AG04450 (cell line): Measurements from ENCODE around the gene ARMCX2. TPM values are rescaled to one million over a fixed set of nuclear protein-coding genes. Genes with fewer than 3 reads are reported as not detected.

ENCODE experiments used
- CTCF ChIA-PET: fragments of 300-600, 350-600 bp; formaldehyde crosslinking; extraction: SDS; loops from one replicate; lab custom pipeline; 2022; ENCODE audit warnings: antibody characterized with exemption, inconsistent platforms; lab: Charles Lee
- POLR2A ChIA-PET: fragments of 350-600 bp; formaldehyde crosslinking; extraction: SDS; loops from one replicate; lab custom pipeline; 2021; ENCODE audit warnings: antibody characterized with exemption, inconsistent platforms; lab: Yijun Ruan, JAX
- DNase-seq: peaks from one replicate; pipeline ENCODE4 v3.0.0-alpha.2; 2011; ENCODE audit warnings: low read depth, low spot score
- H3K27ac ChIP-seq: one replicate; pipeline ENCODE4 v1.5.1; 2012; ENCODE audit warnings: low read depth, low read length, control low read depth
- H3K27me3 ChIP-seq: one replicate; pipeline ENCODE4 v1.6.0; 2012; ENCODE audit warnings: low read length; ENCODE audit not compliant: control insufficient read depth, insufficient read depth
- H3K4me3 ChIP-seq: 2 replicates; pipeline ENCODE4 v1.5.1; 2011; ENCODE audit warnings: mild to moderate bottlenecking, low read depth, low read length, control low read depth
- H3K9me3 ChIP-seq: 2 replicates; pipeline ENCODE4 v1.5.1; 2012; ENCODE audit warnings: low read length; ENCODE audit not compliant: control insufficient read depth, insufficient read depth
- CTCF ChIP-seq: IDR thresholded peaks from 2 replicates; pipeline ENCODE4 v1.5.1; 2011; ENCODE audit warnings: low read depth, low read length, control low read depth, inconsistent platforms
- polyA plus RNA-seq: library from polyadenylated mRNA; depleted of rRNA; stranded (reverse); fragments of >200 nt; gene quantifications from 2 replicates; pipeline ENCODE4 v1.2.3, GENCODE V29; 2011

The ARMCX2 gene
- polyA plus RNA-seq, 1 experiment: 81.7 TPM

- no peak for TF ChIP-seq CTCF
- POLR2A ChIA-PET: interaction anchor here (0.7 kb wide), 1 partner anchor 40 kb away, joined by 3 read pairs; no protein-coding TSS in a partner anchor
- Histone ChIP-seq H3K27ac (no peak overlapping the region), H3K4me3 (no peak overlapping the region), H3K9me3 (no peaks in the 10 kb centered on the region), H3K27me3 (no peaks in the 10 kb centered on the region)
- CTCF ChIA-PET: interaction anchor here (0.7 kb wide), 1 partner anchor 202 kb away, joined by 3 read pairs; no protein-coding TSS in a partner anchor
- no peak for DNase-seq
These were observed 17.6 kb downstream of the ARMCX2 start for GRCh38 chrX:101642093-101642492.

GRCh38 chrX:101639583-101639982, 20.1 kb downstream of the ARMCX2 start:
- DNase-seq: no peak
- H3K4me3 ChIP-seq: no peak overlapping the region
- H3K9me3 ChIP-seq: no peaks in the 10 kb centered on the region
- no peaks in the 10 kb centered on the region for H3K27me3 ChIP-seq
- H3K27ac ChIP-seq: no peak overlapping the region
- no peak for TF ChIP-seq CTCF
- CTCF ChIA-PET: no interaction called here
- POLR2A ChIA-PET: no interaction called here

GRCh38 chrX:101619364-101619763, 40.3 kb downstream of the ARMCX2 start:
- Histone ChIP-seq H3K27ac (no peak overlapping the region), H3K4me3 (no peak overlapping the region), H3K9me3 (no peaks in the 10 kb centered on the region), H3K27me3 (no peaks in the 10 kb centered on the region)
- ChIA-PET POLR2A (no interaction called here), CTCF (no interaction called here)
- TF ChIP-seq CTCF: no peak
- DNase-seq: no peak

GRCh38 chrX:101617211-101618191, 42.1 kb downstream of the ARMCX2 start, which contains the start of gene ARMCX6:
Gene ARMCX6 (minus strand): TSS chrX:101618000. CDS start chrX:101616620, 1,380 bp downstream.
- ChIA-PET CTCF (interaction anchor here (1.3 kb wide), 1 partner anchor 141 kb away, joined by 3 read pairs; no protein-coding TSS in a partner anchor), POLR2A (no interaction called here)
- no peak within 1 kb of the TSS for H3K27ac ChIP-seq
- peak; percentile 37 for TF ChIP-seq CTCF
- H3K27me3 ChIP-seq: no peaks in the 10 kb centered on the region
- DNase-seq: no peak
- H3K9me3 ChIP-seq: no peaks in the 10 kb centered on the region
- peak within 1 kb of the TSS; percentile 78 for H3K4me3 ChIP-seq

GRCh38 chrX:101605728-101606127, 53.9 kb downstream of the ARMCX2 start:
- no peak overlapping the region for H3K27ac ChIP-seq
- no peak for DNase-seq
- ChIA-PET POLR2A (no interaction called here), CTCF (interaction anchor here (1.6 kb wide), 1 partner anchor 20 kb away, joined by 4 read pairs; no protein-coding TSS in a partner anchor)
- no peaks in the 10 kb centered on the region for H3K9me3 ChIP-seq
- TF ChIP-seq CTCF: no peak
- H3K27me3 ChIP-seq: peaks cover 10% of the 10 kb centered on the region
- H3K4me3 ChIP-seq: no peak overlapping the region
